GM12878 (cell line): ENCODE measurements around the gene OTOG. TPM values are rescaled to one million over a fixed set of nuclear protein-coding genes. Genes with fewer than 3 reads are reported as not detected.

Experiments used
- ATAC-seq: fragments of 200-7000 bp; cut with Tn5 transposase; 3 replicates; pipeline ENCODE4 v1.9.1; 2020; ENCODE audit warnings: mild to moderate bottlenecking, moderate library complexity
- BruUV-seq: library from RNA; stranded (reverse); fragments of 400-500 nt; replicated peaks from 2 replicates; lab custom pipeline; 2021; lab: Mats Ljungman, UMichigan
- CTCF ChIA-PET: fragments of 300-600 bp; sonication (Branson Sonifier 250); formaldehyde crosslinking; extraction: SDS; loops from one replicate; lab custom pipeline; 2021; ENCODE audit warnings: inconsistent platforms; lab: Yijun Ruan, JAX
- POLR2A ChIA-PET: fragments of 350-600 bp; formaldehyde crosslinking; extraction: SDS; loops from one replicate; lab custom pipeline; 2021; ENCODE audit warnings: inconsistent platforms; lab: Charles Lee
- RAD21 ChIA-PET: fragments of 300-600 bp; sonication (Branson Sonifier 250); formaldehyde crosslinking; loops from one replicate; lab custom pipeline; 2023; ENCODE audit warnings: antibody characterized with exemption; ENCODE audit not compliant: unreplicated experiment; lab: Charles Lee
- SMC1A ChIA-PET: fragments of 300-600 bp; sonication (Branson Sonifier 250); formaldehyde crosslinking; loops from one replicate; lab custom pipeline; 2023; ENCODE audit not compliant: unreplicated experiment, uncharacterized antibody; lab: Charles Lee
- DNase-seq: peaks from one replicate; pipeline ENCODE4 v3.0.0-alpha.2; 2011; ENCODE audit warnings: low read depth, low spot score
- FAIRE-seq: peaks from 3 replicates; lab custom pipeline; 2011; peaks lifted over from hg19 to GRCh38; lab: Jason Lieb, UNC
- H2AFZ ChIP-seq: 2 replicates; pipeline ENCODE4 v1.6.0; 2011; ENCODE audit warnings: low read depth, low read length, control low read depth; ENCODE audit not compliant: control insufficient read depth
- H3K27ac ChIP-seq: 2 replicates; pipeline ENCODE4 v1.5.1; 2011; ENCODE audit warnings: control low read depth; ENCODE audit not compliant: control insufficient read depth, insufficient read depth
- H3K27me3 ChIP-seq, 2 experiments: replicated peaks in 1 of 2; 2 replicates each; pipeline versions ENCODE4 v1.6.0 to v1.6.1; 2011; ENCODE audit warnings: low read length in 1 of 2; ENCODE audit not compliant: control insufficient read depth in 2 of 2, insufficient read depth in 2 of 2
- H3K36me3 ChIP-seq, 2 experiments: 2 replicates each; pipeline ENCODE4 v1.5.1; 2011; ENCODE audit warnings: low read length in 1 of 2; ENCODE audit not compliant: control insufficient read depth in 2 of 2, insufficient read depth in 2 of 2
- H3K4me1 ChIP-seq: 2 replicates; pipeline ENCODE4 v1.6.1; 2011; ENCODE audit warnings: mild to moderate bottlenecking, low read length, moderate library complexity, mixed read lengths; ENCODE audit not compliant: control insufficient read depth, insufficient read depth
- H3K4me2 ChIP-seq: 2 replicates; pipeline ENCODE4 v1.6.0; 2011; ENCODE audit warnings: control low read depth; ENCODE audit not compliant: control insufficient read depth, insufficient read depth
- H3K4me3 ChIP-seq: fragments of 200-600 bp; sonication (generic); 2 replicates; pipeline ENCODE4 v1.5.1; 2016
- H3K79me2 ChIP-seq: 2 replicates; pipeline ENCODE4 v1.6.0; 2011; ENCODE audit warnings: low read length; ENCODE audit not compliant: control insufficient read depth, insufficient read depth
- H3K9ac ChIP-seq: 2 replicates; pipeline ENCODE4 v1.8.0; 2011; ENCODE audit warnings: low read length, control low read depth, mixed read lengths; ENCODE audit not compliant: control insufficient read depth, insufficient read depth
- H3K9me3 ChIP-seq: replicated peaks from 3 replicates; pipeline ENCODE4 v1.5.1; 2011; ENCODE audit warnings: mild to moderate bottlenecking, low read length; ENCODE audit not compliant: control insufficient read depth, insufficient read depth
- H4K20me1 ChIP-seq: 2 replicates; pipeline ENCODE4 v1.6.0; 2011; ENCODE audit not compliant: control insufficient read depth, insufficient read depth
- FOS ChIP-seq: IDR thresholded peaks from 3 replicates; pipeline ENCODE4 v1.6.1; 2011; ENCODE audit warnings: borderline replicate concordance; ENCODE audit not compliant: insufficient read length; ENCODE audit errors: extremely low read depth
- KDM1A ChIP-seq: fragments of 200-600 bp; sonication (generic); IDR thresholded peaks from 2 replicates; pipeline ENCODE4 v1.6.1; 2016; ENCODE audit warnings: borderline replicate concordance
- MEF2B ChIP-seq: fragments of 450-650 bp; IDR thresholded peaks from 2 replicates; pipeline ENCODE4 v1.6.1; 2018; ENCODE audit warnings: mild to moderate bottlenecking, moderate library complexity; ENCODE audit not compliant: partially characterized antibody, poor library complexity, severe bottlenecking
- MXI1 ChIP-seq: fragments of 150-350 bp; IDR thresholded peaks from 2 replicates; pipeline ENCODE4 v1.6.1; 2011; ENCODE audit warnings: low read depth, mild to moderate bottlenecking, inconsistent platforms, low read length, improper control_type of control experiment
- TCF12 ChIP-seq: IDR thresholded peaks from 2 replicates; pipeline ENCODE4 v1.6.1; 2011; ENCODE audit warnings: low read depth, mild to moderate bottlenecking, low read length
- TCF7 ChIP-seq: IDR thresholded peaks from 2 replicates; pipeline ENCODE4 v1.6.1; 2014; ENCODE audit warnings: antibody characterized with exemption, borderline replicate concordance
- WGBS: methylation state at CpG from one replicate; pipeline ENCODE4 v1.1.6; 2016; ENCODE audit warnings: low lambda C conversion rate; ENCODE audit not compliant: insufficient replicate concordance, insufficient coverage; ENCODE audit errors: missing lambda C conversion rate; 5-methylcytosine and 5-hydroxymethylcytosine counted together
- in situ Hi-C: fragments of 300-500 bp; cut with MboI; formaldehyde crosslinking; loops from 9 replicates; pipeline ENCODE4 v1.14.3; 2018; ENCODE audit warnings: mixed read lengths
- intact Hi-C: fragments of 100-400 bp; cut with micrococcal nuclease; formaldehyde crosslinking; loops from one replicate; pipeline ENCODE4 v1.14.2; 2022; ENCODE audit not compliant: unreplicated experiment
- polyA plus RNA-seq, 11 experiments: library from polyadenylated mRNA; depleted of rRNA in 4 of 11; unstranded in 6 of 11; stranded (reverse) in 5 of 11; fragments of >200 nt; fragmentation: Nextera tagmentation in 4 of 11; fragmentation: Illumina TruSeq in 1 of 11; extraction: Ambion mirVana in 4 of 11; extraction: Trizol in 1 of 11; gene quantifications; 1 replicate in 1 of 11; 2 replicates in 10 of 11; pipeline versions ENCODE4 v1.2.1 to v1.2.3, GENCODE V29; 2011 to 2016; ENCODE audit warnings: inconsistent platforms in 2 of 11, missing spikeins in 2 of 11, low read depth in 1 of 11
- total RNA-seq, 4 experiments: library from RNA; depleted of rRNA in 3 of 4; stranded (reverse); fragments of >200 nt in 3 of 4; fragmentation: Illumina TruSeq in 1 of 4; extraction: Trizol in 1 of 4; gene quantifications; 2 replicates each; pipeline versions ENCODE4 v1.2.1 to v1.2.3, GENCODE V29; 2013 to 2021
- TF ChIP-seq, protein P1 (sequence below): fragments of 450-650 bp; IDR thresholded peaks from 2 replicates; pipeline ENCODE4 v1.6.1; 2017; ENCODE audit warnings: low read depth, mild to moderate bottlenecking, moderate library complexity

OTOG gene
- total and polyA plus RNA-seq, 10 of the 15 experiments (the other 5 are each of a cell fraction or from before 2014, with no cell fraction given), result not detected

- FAIRE-seq, result no peak
- TF ChIP-seq MXI1 (no peak), TCF7 (no peak), MEF2B (no peak), TCF12 (no peak), FOS (no peak), KDM1A (no peak)
- TF ChIP-seq, protein P1, sequence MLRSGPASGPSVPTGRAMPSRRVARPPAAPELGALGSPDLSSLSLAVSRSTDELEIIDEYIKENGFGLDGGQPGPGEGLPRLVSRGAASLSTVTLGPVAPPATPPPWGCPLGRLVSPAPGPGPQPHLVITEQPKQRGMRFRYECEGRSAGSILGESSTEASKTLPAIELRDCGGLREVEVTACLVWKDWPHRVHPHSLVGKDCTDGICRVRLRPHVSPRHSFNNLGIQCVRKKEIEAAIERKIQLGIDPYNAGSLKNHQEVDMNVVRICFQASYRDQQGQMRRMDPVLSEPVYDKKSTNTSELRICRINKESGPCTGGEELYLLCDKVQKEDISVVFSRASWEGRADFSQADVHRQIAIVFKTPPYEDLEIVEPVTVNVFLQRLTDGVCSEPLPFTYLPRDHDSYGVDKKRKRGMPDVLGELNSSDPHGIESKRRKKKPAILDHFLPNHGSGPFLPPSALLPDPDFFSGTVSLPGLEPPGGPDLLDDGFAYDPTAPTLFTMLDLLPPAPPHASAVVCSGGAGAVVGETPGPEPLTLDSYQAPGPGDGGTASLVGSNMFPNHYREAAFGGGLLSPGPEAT, result no peak
- TF ChIP-seq, all 136 proteins: peak for 0
- H3K9me3 ChIP-seq, result no peaks in the 10 kb centered on the region
- in situ Hi-C loops (no loop called here), intact Hi-C loops (no loop called here)
- DNase-seq (no peak), ATAC-seq (no peak)
- H3K4me1 ChIP-seq, result no peaks in the 10 kb centered on the region
- BruUV-seq, result no TSS peak
- 7% methylated on average over 4 of the region's 4 CpGs for WGBS
- CTCF ChIA-PET, result interaction anchor here (0.6 to 1.9 kb wide), 3 partner anchors 8 to 296 kb away, joined by 3 to 5 read pairs (median 3); no protein-coding TSS in a partner anchor
- SMC1A ChIA-PET, result interaction anchor here (1.3 kb wide), 1 partner anchor 9 kb away, joined by 3 read pairs; no protein-coding TSS in a partner anchor
- H3K4me3 ChIP-seq, result no peak overlapping the region
- no peak overlapping the region for H3K9ac ChIP-seq
- POLR2A ChIA-PET, result interaction anchor here (0.9 kb wide), 1 partner anchor 475 kb away, joined by 3 read pairs; no protein-coding TSS in a partner anchor
- no peak overlapping the region for H2AFZ ChIP-seq
- H4K20me1 ChIP-seq, result peaks cover 4% of the 10 kb centered on the region; the same call in 1 of the 2 replicates
- RAD21 ChIA-PET, result no interaction called here
- no peak overlapping the region for H3K27ac ChIP-seq
- no peaks in the 10 kb centered on the region for H3K36me3 ChIP-seq
- H3K79me2 ChIP-seq, result no peaks in the 10 kb centered on the region
- no peaks in the 10 kb centered on the region for H3K27me3 ChIP-seq
- H3K4me2 ChIP-seq, result no peak overlapping the region
These were observed 21.5 kb upstream of the OTOG start for GRCh38 chr11:17525570-17525969.
